Panc1 (cell line): Measurements from ENCODE around the gene CHCHD6. TPM values are rescaled to one million over a fixed set of nuclear protein-coding genes. Genes with fewer than 3 reads are reported as not detected.
A peak's percentile ranks its signal among the peaks of the same experiment; 100 is the strongest.

Source experiments
- ATAC-seq: fragments of 200-7000 bp; cut with Tn5 transposase; 2 replicates; pipeline ENCODE4 v1.9.1; 2020; ENCODE audit warnings: mild to moderate bottlenecking, moderate library complexity
- BruUV-seq: library from RNA; stranded (reverse); fragments of 400-500 nt; replicated peaks from 2 replicates; lab custom pipeline; 2021; lab: Mats Ljungman, UMichigan
- CTCF ChIA-PET: fragments of 300-600 bp; sonication (Branson Sonifier 250); formaldehyde crosslinking; loops from one replicate; lab custom pipeline; 2022; ENCODE audit warnings: antibody characterized with exemption; lab: Charles Lee
- POLR2A ChIA-PET: fragments of 300-600 bp; sonication (Branson Sonifier 250); formaldehyde crosslinking; loops from one replicate; lab custom pipeline; 2022; ENCODE audit warnings: antibody characterized with exemption; lab: Charles Lee
- DNase-seq: peaks from one replicate; pipeline ENCODE4 v3.0.0-alpha.2; 2010; ENCODE audit warnings: low read depth, low spot score
- H3K27ac ChIP-seq: 2 replicates; pipeline ENCODE4 v1.5.1; 2011; ENCODE audit warnings: mild to moderate bottlenecking, low read length, inconsistent platforms
- H3K27me3 ChIP-seq: fragments of 200-500 bp; sonication (Bioruptor generic); 2 replicates; pipeline ENCODE4 v1.6.0; 2014; ENCODE audit warnings: low read length, inconsistent platforms; ENCODE audit not compliant: control insufficient read depth, insufficient read depth
- H3K36me3 ChIP-seq: fragments of 200-500 bp; sonication (Bioruptor generic); 2 replicates; pipeline ENCODE4 v1.5.1; 2014; ENCODE audit warnings: inconsistent platforms, mild to moderate bottlenecking, low read length, moderate library complexity; ENCODE audit not compliant: control insufficient read depth, insufficient read depth
- H3K4me1 ChIP-seq: 2 replicates; pipeline ENCODE4 v1.5.1; 2011; ENCODE audit warnings: inconsistent platforms, mild to moderate bottlenecking, low read length, moderate library complexity; ENCODE audit not compliant: control insufficient read depth, insufficient read depth
- H3K4me3 ChIP-seq, 2 experiments: 2 replicates each; pipeline ENCODE4 v1.5.1; 2011 to 2012; ENCODE audit warnings: low read depth in 2 of 2, low read length in 2 of 2, mild to moderate bottlenecking in 2 of 2, inconsistent platforms in 1 of 2, moderate library complexity in 1 of 2
- H3K9me3 ChIP-seq: fragments of 200-500 bp; sonication (Bioruptor generic); 2 replicates; pipeline ENCODE4 v1.5.1; 2014; ENCODE audit warnings: low read depth, mild to moderate bottlenecking, inconsistent platforms, low read length, moderate library complexity; ENCODE audit not compliant: control insufficient read depth, insufficient read depth
- CTCF ChIP-seq: fragments of 450-650 bp; IDR thresholded peaks from 2 replicates; pipeline ENCODE4 v1.5.1; 2017; ENCODE audit warnings: mild to moderate bottlenecking
- POLR2AphosphoS5 ChIP-seq: IDR thresholded peaks from 2 replicates; pipeline ENCODE4 v1.6.1; 2012; ENCODE audit warnings: mild to moderate bottlenecking, low read depth, low read length, moderate library complexity
- REST ChIP-seq, 2 experiments: IDR thresholded peaks; 2 replicates each; pipeline ENCODE4 v1.6.1; 2011 to 2012; ENCODE audit warnings: low read depth in 2 of 2, control low read depth in 1 of 2, low read length in 1 of 2, mild to moderate bottlenecking in 1 of 2, moderate library complexity in 1 of 2; ENCODE audit not compliant: insufficient read depth in 1 of 2
- SIN3A ChIP-seq: IDR thresholded peaks from 2 replicates; pipeline ENCODE4 v1.6.1; 2012; ENCODE audit warnings: low read depth, mild to moderate bottlenecking, low read length, moderate library complexity, borderline replicate concordance; ENCODE audit not compliant: insufficient read depth
- TCF7L2 ChIP-seq: IDR thresholded peaks from 2 replicates; pipeline ENCODE4 v1.6.1; 2011; ENCODE audit warnings: mild to moderate bottlenecking, low read depth, low read length, inconsistent platforms
- in situ Hi-C: cut with HindIII; loops from 2 replicates; pipeline ENCODE4 v1.10.0; 2016; ENCODE audit warnings: low sequenced_read_pairs, low pct_unique_long_range_greater_than_20kb
- intact Hi-C: fragments of 100-400 bp; cut with micrococcal nuclease; formaldehyde crosslinking; loops from one replicate; pipeline ENCODE4 v1.10.0; 2022; ENCODE audit not compliant: unreplicated experiment
- total RNA-seq: library from RNA; stranded (reverse); gene quantifications from one replicate; pipeline ENCODE4 v1.2.1, GENCODE V29; 2021; ENCODE audit not compliant: unreplicated experiment

The CHCHD6 gene
- total RNA-seq, 1 experiment from 2014 or later: 31.5 TPM

- TF ChIP-seq SIN3A (no peak), POLR2AphosphoS5 (no peak), REST (IDR thresholded peaks at IDR 0.05; ENCODE audit: insufficient read depth in 1 of 2, low read depth in 2 of 2, low read length in 1 of 2) (no peak), CTCF (no peak), TCF7L2 (no peak)
- Histone ChIP-seq H3K9me3 (no peaks in the 10 kb centered on the region), H3K4me3 (no peak overlapping the region), H3K4me1 (peaks cover 8% of the 10 kb centered on the region; the same call in 1 of the 2 replicates), H3K27me3 (no peaks in the 10 kb centered on the region), H3K36me3 (no peaks in the 10 kb centered on the region), H3K27ac (no peak overlapping the region)
- no TSS peak for BruUV-seq
- intact Hi-C loops (no loop called here), in situ Hi-C loops (no loop called here)
- DNase-seq (no peak), ATAC-seq (no peak)
- POLR2A ChIA-PET: no interaction called here
- CTCF ChIA-PET: no interaction called here
Observed at GRCh38 chr3:126910231-126910630, 206.2 kb downstream of the CHCHD6 start.

- ATAC-seq (peak; percentile 90), DNase-seq (peak; percentile 32)
- BruUV-seq: no TSS peak
- H3K27me3 ChIP-seq: no peaks in the 10 kb centered on the region
- no peak overlapping the region for H3K4me3 ChIP-seq
- peaks cover 8% of the 10 kb centered on the region; the same call in 1 of the 2 replicates for H3K4me1 ChIP-seq
- H3K9me3 ChIP-seq: no peaks in the 10 kb centered on the region
- intact Hi-C loops: no loop called here
- H3K27ac ChIP-seq: peak overlapping the region; percentile 59
- in situ Hi-C loops: no loop called here
- ChIA-PET CTCF (no interaction called here), POLR2A (no interaction called here)
- no peaks in the 10 kb centered on the region for H3K36me3 ChIP-seq
- TF ChIP-seq SIN3A (no peak), REST (IDR thresholded peaks at IDR 0.05; ENCODE audit: insufficient read depth in 1 of 2, low read depth in 2 of 2, low read length in 1 of 2) (no peak), POLR2AphosphoS5 (no peak), TCF7L2 (no peak), CTCF (no peak)
Observed at GRCh38 chr3:126911162-126912026, 207.4 kb downstream of the CHCHD6 start.
